Ecto neural progenitor cell (in vitro differentiated cells): Measurements from ENCODE around the gene PUM1.

Source experiments
- DNase-seq: peaks from one replicate; pipeline ENCODE4 v3.0.0-alpha.2; 2018; ENCODE audit warnings: low spot score

Gene PUM1

DNA sequence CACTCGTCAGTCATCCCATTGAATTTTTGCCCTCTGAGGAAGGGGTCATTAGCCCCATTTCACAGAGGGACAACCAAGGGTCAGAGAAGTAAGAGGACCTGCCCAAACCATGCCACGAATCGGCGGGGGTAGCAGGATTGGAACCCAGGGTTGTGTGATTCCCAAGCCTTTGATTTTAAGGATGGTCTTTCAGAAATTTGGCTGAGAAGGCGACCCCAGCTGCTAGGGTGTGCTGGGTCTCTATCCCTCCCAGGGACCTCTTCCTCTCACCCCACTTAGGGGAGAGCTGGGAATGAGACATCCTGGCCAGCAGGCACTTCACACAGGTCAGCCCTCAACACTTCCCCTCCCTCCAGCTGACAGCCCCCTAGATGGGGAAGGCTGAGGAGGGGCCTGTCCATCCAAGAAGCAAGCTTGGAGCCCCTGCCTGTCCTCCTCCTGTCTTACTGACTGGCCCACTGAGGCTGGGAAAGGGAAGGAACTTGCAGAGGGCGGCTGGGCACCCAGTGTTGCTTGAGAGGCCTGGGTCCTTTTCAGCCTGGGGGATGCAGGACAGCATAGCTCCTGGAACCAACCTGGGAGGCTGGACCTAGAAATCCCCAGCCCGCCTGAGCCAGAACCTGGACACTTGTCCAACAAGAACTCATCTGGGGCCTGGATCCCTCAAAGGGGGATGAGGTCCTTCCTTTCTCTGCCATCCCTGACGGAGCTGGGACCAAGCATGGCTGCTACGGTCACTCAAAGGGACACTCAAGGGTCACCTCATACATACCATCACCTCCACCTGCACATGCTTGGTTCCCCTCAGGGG, 158.7 kb downstream of the PUM1 start:
- DNase-seq, result no peak

DNA sequence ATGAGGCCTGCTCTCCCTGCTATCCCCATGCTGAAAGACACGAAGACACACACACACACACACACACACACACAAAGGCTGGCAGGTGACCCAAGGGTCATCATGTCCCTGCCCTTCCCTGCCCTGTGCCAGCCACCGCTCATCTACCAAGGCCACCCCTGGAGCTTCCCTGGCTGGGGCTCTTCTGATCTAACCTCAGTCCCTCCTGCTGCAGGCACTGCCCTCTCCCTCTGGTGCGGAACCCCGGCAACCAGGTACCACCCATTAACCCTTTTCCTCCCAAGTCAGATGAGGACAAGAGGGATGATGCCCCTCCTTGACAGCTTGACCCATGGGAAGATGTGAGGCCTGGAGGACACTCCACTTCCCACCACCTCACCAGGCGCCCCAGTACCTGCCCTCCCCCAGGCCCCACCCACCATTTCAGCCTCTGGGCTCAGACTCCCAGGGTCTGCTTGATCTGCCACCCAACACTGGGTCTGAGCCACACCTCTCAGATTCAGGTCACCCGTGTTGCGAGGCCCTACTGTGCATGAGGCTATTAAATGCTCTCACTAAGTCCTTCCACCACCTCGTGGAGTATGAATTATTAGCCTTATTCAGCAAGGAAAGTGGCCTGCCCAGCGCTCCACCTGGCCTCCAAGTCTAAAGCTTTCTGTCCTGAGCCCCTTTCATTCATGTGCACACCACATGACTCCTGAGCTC, 159.4 kb downstream of the PUM1 start:
- no peak for DNase-seq

DNA sequence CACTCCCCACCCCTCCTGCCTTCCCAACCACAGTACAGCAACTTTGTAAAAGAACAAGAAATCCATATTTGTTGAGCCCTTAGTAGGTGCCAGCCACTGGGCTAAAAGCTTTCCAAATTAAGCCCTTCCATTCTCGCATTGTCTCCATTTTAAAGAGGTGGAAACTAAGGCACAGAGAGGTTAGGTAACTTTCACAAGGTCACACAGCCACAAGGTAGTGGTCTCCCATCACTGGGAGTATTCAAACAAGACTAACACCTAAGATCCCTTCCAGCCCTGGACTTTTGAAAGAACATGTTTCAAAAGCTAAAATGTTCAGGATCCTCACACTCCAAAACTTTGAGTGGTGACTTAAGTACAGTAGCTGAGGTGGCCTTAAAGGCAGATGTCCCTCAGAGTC, 160.1 kb downstream of the PUM1 start:
- no peak for DNase-seq

DNA sequence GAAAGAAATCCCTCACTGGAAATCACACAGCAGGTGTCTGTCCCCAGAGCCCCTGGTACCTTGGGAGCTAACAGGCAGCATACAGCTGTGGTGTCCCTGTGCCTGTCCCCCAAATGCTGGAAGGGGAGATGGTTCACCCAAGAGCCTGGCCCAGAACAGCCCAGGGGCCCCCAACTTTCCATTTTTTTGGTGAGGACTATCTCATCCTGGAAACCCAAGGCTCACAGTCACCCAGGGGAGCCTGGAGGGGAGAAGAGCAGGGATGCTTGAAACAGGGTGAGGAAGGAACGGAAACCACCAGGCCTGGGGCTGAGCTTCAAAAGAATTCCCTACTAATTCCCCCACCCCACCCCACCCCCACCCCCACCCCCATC, 160.6 kb downstream of the PUM1 start:
- no peak for DNase-seq

DNA sequence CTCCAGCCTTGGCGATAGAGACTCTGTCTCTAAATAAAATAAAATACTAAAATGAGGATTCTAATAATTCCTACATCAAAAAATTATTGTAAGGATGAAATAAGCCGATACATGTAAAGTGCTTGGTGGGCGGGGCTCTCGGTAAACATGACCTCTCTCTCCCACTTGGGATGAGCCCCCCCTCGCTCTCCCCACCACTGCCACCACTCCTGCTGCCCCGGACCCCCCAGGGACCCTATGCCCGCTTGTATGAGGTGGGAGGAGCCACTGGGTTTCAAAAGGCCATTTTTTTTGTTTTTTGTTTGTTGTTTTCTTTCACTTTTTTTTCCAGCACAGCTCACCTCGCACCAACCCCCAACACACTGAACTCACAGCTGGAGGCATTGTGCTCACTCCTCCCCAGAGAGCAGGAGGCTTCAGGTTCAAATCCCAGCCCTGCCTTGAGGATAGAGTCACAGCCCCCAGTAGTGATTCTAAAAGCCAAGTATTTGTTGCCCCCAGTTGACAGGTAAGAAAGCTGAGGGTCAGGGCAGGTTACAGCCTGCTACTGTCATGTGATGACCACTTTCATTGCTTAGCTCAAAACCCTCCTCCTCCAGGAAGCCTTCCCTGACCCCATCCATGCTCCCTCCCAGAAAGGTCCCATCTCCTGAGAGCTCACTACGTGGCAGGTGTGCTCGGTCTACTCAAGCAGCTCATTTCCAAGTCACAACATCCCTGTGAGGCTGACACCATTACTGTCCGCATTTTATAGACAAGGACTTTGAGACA, 161.1 kb downstream of the PUM1 start:
- DNase-seq, result no peak

DNA sequence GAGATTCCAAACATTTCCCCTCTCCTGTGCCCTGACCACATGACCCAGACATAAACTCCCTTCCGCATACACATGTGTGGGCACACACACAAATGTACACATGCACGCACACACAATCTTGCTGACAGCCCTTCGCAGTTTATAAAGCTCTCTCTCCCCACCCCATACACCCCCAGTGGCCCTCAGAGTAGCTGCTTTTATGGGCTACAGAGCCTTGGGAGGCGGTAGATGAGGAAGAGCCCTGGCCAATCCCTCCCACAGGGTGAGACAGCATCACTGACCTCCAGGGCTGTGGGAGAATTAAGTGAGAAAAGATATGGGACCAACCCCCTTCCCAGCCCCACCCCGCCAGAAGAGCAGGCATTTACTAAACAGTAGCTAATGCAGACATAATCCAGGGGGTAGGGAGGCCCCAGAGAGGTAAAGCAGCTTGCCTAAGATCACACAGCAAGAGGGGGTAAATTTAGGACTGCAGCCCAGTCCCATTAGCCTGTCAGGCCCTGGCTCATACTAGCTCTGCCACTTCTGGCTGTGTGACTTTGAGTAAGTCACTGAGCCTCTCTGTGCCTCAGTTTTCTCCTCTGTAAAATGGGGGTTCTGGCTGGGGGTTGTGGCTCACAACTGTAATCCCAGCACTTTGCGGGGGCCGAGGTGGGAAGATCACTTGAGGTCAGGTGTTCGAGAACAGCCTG, 162.0 kb downstream of the PUM1 start:
- no peak for DNase-seq

DNA sequence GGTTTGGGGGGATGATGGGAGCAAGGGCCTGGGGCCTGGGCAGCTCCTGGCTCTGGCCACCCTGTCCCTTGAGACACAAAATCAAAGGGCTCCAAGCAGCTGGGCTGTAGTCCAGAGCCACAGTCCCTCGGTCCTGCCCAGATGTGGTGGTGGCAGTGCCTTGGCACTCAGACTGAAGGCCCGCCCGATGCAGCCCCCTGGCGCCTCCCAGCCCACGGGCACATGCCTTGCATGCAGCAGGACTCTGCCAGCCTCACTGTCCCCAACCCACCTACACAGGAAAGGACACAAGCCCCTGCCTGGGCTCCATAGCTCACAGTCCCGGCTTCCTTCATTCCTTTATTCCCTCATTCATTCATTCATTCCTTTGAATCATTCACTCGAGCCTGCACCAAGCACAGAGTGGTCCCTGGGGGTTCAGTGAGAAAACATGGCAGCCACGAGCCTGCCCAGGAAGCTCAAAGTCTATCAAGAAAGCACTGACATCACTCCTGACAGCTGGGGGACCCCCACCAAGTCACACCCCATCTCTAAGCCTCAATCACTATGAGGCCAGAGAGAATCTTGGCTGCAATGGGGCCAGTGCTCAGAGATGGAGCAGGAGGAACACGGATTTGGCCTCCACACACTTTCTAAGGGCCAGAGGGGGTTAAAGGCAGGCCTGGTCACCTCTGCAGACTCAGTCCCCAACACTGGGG, 162.8 kb downstream of the PUM1 start:
- no peak for DNase-seq

DNA sequence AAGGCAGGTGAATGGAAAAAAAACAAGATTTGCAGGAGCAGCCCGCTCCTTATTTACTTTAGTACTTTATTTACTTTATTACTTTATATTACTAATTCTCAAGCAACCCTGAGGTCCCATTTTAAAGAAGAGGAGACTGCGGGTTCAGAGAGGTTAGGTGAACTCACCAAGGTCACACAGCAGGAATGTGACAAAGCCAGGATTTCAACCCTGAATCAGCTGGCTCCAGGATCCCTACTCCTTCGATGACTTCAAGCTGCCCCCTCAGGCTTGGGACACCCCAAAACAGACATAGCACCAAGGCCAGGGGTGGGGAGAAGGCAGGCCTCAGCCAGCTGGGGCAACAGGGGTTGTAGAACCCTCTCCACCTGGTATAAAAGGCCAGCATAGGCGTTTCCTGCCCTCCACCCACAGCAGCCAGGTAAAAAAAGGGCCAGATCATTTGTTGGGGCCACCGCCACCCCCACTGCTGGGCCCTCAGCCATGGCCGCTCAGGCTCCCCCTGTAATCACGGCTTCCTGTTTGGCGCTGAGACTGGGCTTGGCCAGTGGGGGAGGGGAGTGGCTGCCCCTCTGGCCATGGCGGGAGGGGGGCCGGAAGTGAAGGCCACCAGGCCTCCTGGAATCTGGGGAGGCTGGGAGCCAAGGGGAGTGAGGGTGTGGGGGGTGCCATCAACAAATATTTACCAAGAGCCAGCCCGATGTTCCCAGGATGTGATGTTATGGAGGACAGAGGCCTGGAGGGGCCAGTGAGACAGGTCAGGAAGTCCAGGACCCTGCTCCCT, 163.5 kb downstream of the PUM1 start:
- DNase-seq, result no peak

DNA sequence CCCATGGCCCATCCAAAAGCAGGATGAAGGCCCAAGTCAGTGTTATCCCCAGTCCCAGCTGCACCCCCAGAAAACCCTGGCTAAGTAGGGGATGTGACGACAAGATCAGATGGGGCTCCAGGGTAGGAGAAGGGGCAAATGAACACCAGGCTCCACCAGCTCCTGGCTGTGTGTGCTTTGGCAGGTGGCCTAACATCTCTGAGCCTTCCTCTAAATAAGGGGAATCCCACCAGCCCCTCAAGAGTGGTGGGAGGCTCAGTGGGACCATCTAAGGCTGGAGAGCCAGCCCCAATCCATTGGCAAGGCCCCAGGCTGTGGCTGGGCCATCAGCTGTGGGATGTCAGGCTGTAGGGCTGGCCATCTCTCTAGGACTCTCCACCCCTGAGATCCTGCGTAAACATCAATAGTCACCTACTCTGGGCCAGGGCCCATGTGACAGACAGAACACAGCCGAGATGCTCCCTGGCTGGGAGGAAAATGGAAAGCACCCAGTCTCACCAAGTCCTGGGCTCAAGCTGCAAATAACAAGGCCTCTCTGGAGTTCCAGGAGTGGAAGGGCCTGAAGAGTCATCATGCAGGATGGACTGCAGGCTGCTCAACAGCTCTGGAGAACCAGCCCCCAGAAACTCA, 164.5 kb downstream of the PUM1 start:
- DNase-seq, result no peak

DNA sequence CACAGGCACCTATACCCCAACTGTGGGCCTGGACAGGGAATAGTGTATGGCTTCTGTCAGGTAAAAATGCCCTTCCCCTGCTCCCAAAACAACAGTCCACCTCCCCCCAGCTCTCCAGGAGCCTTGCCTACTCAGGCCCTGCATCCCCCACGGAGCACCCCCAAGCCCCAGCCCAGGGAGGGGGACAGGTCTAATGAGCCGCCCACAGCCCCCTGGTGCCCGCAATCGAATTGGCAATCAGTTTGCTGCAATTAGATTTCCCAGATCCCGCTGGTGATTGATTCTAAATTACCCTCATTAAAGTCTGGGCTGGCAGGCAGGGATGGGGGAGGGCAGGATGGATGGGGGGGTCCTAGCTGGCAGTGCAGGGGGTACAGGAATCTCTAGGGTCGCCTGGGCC, 165.0 kb downstream of the PUM1 start:
- no peak for DNase-seq

DNA sequence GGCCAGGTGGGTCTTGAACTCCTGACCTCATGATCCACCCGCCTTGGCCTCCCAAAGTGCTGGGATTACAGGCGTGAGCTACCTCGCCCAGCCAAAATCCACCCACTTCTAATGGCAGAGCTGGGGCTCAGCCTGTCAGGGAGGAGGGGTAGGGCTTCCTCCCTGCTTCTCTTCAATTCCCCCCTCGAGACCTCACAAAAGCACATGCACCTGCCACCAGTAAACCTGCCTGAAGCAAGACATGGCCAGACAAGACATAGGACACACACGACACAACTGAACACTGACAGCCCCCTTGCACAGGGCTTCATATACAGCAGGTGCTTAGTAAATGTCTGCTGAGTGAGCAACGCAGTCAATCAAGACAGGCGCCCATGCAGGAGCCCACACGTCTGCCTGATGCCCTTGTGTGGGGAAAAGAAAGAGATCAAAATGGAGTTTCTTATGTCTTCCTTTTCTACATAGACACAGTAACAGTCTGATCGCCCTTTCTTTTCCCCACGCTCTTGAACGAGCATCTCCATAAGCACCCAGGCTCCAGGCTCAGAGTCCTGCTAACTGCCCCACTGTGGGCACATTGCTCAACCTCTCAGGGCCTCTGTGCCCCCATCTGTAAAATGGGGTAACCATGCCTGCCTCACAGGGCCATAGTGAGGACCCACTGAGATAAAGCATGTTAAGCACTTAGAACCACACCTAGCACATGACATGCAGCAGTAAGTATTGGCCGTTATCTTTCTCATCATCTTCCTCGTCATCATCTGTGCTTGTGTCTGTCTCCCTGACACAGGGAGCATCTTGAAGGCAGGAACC, 165.7 kb downstream of the PUM1 start:
- DNase-seq, result no peak

DNA sequence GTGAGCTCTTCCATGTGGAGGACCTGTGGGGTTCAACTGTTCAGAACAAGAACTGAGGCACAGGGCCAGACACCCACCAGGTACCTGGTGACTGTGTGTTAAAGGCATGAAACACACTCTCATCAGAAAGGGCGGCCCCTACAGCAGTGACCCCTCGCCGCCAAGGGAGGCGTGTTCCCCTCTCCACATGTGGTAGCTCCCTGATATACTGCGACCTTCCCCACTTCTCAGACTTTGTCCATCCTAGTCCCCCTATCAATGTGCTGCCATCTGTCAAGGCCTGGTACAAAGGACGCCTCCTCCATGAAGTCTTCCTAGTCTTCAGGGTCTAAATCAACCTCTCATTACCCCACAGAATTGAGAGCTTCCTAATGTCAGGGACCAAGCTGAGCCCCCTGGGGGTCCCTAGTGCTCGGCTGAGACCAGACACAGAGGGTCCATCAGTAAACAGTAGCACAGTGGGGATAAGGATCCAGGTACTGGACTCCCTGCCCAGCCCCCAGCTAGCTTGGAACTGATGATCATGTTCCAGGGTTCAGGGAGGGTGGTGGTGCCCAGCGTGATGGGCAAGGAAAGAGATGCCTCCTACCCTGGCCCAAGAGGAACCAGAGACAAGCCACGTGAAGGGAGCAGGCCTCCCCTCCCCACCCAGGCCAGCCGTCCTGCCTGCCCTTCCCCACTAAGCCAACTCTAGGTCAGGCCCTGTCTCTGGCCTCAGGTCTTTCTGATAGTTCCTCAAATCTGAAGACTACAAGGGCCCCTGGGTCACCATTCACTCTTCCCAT, 167.3 kb downstream of the PUM1 start:
- no peak for DNase-seq

DNA sequence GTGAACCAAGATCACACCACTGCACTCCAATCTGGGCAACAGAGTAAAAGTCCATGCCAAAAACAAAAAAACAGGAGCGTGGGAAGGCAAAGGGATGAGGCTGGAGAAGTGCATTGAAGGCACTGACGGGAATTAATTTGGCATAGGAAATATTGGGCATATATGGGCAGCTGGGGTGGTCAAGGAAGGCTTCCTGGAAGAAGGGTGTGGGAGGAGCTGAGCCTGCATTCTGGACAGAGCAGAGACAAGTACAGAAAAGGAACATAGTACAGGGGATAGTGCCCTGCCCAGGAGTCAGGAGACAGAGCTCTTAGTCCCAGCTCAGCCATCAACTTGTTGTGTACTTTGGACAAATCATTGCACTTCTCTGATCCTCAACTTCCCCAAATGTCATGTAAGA, 168.6 kb downstream of the PUM1 start:
- no peak for DNase-seq

DNA sequence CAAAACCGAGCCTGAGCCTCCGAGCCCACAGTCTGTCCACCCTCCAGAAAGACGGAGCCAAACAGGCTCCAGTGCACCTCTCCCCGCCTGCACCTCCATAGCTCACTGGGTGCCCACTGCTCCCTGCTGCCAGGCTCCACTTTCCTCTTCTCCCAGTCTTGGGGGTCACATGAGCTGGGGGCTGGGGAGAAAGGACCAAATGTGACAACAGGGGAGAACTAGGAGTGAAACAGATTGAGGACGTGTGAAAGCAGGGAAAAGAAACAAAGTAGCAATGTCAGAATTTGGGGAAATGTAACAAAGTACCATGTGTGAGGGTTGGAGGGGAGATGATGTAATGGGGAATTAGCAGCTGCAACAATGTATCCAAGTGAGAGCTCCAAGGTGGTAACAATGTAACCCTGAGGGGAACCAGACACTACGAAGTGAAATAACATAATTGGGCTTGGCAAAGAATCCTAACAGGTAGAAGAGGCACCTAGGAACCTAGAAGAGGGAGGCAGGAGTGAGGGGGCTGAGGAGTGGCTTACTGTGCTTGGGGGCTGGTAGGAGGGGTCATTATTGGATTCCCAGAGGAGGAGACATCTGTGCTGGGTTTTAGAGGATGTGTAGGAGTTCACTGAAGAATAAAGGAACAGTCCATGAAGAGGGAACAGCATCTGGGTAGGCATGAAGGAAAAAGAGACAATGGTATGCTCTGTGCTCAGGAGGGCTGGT, 169.4 kb downstream of the PUM1 start:
- no peak for DNase-seq

DNA sequence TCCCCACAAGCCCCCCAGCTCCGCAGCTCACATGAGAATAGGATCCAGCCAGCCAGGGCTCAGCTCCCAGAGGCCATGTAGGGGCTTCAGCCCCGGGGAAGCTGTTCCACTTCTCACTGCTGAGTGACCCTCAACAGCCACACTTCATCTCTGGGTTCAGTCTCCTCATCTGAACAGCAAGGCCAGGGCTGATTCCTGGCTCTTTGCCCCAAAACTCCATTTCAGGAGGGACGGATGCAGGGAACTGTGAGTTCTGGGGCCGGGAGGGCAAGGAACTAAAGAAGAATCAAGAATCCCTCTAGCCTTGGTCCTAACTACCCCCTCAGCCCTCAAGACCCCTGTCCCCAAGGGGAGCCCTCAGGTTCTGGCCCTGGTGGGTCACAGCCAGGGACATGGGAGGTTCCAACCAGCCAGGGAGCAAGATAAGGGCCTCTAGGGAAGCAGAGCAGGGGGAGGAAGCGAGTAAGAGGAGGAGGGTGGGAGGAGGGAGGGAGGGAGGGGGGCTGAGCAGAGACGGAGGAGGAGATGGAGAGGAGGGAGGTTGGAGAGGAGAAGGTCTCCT, 170.1 kb downstream of the PUM1 start:
- DNase-seq, result no peak

DNA sequence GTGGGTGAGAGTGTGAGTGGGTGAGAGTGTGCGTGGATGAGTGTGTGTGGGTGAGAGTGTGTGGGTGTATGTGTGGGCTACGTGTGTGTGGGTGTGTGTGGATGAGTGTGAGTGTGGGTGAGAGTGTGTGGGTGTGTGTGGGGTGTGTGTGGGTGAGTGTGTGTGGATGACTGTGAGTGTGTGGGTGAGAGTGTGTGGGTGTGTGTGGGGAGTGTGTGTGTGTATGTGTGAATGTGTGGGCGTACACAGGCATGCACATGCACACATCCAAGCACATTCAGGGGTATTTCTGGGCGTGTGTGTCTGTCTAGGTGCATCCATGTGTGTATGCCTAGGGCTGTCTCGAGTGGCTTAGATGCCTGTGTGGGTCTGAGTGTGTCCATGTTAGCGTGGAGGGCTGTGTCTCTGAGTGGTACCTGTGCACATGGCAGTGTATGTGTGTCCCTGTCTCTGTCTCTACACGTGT, 171.0 kb downstream of the PUM1 start:
- no peak for DNase-seq

DNA sequence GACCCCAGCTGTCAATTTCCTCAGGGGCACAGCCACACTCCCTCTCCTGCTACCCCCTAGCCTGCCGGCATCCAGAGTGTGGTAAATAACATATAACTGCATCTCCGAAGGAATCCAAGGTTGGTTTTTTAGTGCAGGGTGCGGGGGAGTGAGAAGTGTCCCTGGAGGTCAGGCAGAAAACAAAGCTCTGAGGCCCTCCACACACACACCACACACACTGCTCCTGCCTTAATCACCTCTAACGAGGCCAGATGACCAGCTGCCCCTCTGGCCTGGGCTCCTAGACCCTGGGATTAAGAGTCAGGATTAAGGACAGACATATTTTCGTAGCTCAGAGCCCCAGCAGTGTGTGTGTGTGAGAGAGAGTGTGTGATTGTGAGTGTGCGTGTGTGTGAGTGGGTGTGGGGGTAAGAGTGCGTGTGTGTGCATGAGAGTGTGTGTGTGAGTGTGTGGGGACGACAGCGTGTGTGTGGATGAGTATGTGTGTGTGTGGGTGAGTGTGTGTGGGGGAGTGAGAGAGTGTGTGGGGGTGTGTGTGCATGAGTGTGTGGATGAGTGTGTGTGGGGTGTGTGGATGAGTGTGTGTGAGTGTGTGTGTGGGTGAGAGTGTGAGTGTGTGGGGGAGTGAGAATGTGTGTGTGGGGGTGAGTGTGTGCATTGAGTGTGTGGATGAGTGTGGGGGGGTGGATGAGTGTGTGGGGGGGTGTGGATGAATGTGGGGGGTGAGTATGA, 171.6 kb downstream of the PUM1 start:
- DNase-seq, result no peak
